Measurements from ENCODE around the gene RNASEH2B. TPM values are rescaled to one million over a fixed set of nuclear protein-coding genes. Genes with fewer than 3 reads are reported as not detected.

Gene RNASEH2B
- total and polyA plus RNA-seq, 2 of the 13 experiments (the other 11 are each of a cell fraction or from before 2014, with no cell fraction given) = 17.2 to 55.4 TPM

DNA sequence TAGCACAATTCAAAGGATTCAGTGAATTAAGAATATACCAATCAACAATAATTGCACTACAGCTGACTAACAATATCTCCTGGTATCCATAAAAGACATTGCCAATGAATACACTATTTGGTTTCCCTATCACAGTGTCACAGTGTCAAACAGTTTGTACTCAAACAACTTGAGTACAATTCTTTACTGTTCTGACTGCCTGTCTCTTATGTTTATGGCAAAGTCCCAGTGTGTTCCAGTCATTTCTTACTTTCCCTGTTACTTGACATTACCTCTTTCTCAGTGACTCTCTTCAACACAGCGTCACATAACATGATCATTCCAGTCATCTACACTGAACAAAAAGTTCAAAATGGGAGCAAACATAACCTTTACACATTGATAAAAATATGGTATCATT lies 21.2 kb upstream of the RNASEH2B start:
- no peaks in the 10 kb centered on the region; a peak in 1 of 5 replicates for H3K27me3 ChIP-seq (ENCODE audit: control insufficient read depth in 1 of 2, insufficient read depth in 2 of 2, low read length in 2 of 2)
- no peak overlapping the region for H3K9ac ChIP-seq (ENCODE audit: insufficient read depth, low read depth, low read length)
- no peaks in the 10 kb centered on the region for H3K9me3 ChIP-seq (ENCODE audit: low read length)
- no peak overlapping the region for H3K4me2 ChIP-seq (ENCODE audit: low read depth, low read length)
- DNase-seq (ENCODE audit: low spot score) (no peak), FAIRE-seq (no peak), ATAC-seq (no peak)
- ChIA-PET CTCF (ENCODE audit: low intra/inter-chr PET ratio, low total read pairs) (no interaction called here), POLR2A (no interaction called here)
- intact Hi-C loops (cut with micrococcal nuclease; ENCODE audit: unreplicated experiment) (no loop called here), in situ Hi-C loops (cut with HindIII; ENCODE audit: extremely low pct_ligation_motif_present, low pct_unique_long_range_greater_than_20kb) (no loop called here)
- H3K36me3 ChIP-seq (replicated peaks in 1 of 2; ENCODE audit: control insufficient read depth in 1 of 2, insufficient read depth in 2 of 2, low read length in 2 of 2) = no peaks in the 10 kb centered on the region
- H3K4me1 ChIP-seq (ENCODE audit: insufficient read depth, low read length) = no peaks in the 10 kb centered on the region
- H3K79me2 ChIP-seq (ENCODE audit: insufficient read depth, low read length) = no peaks in the 10 kb centered on the region
- H4K20me1 ChIP-seq (ENCODE audit: insufficient read depth, low read length) = no peaks in the 10 kb centered on the region
- TF ChIP-seq ZNF629 (CRISPR knock-in tag; conservative IDR thresholded peaks at IDR 0.05) = no peak
- TF ChIP-seq SOX13 (IDR thresholded peaks at IDR 0.05) = no peak
- TF ChIP-seq SOX13 (CRISPR knock-in tag; conservative IDR thresholded peaks at IDR 0.05 in 1 of 2, IDR thresholded peaks at IDR 0.05 in 1 of 2) = no peak
- TF ChIP-seq ZNF841 (CRISPR knock-in tag; IDR thresholded peaks at IDR 0.05; ENCODE audit: borderline replicate concordance) = no peak
- TF ChIP-seq TMF1 (CRISPR knock-in tag; IDR thresholded peaks at IDR 0.05; ENCODE audit: low read depth) = no peak
- no peak for TF ChIP-seq MAZ (IDR thresholded peaks at IDR 0.05; ENCODE audit: borderline replicate concordance, low read depth, low read length)
- TF ChIP-seq MAZ (CRISPR knock-in tag; IDR thresholded peaks at IDR 0.05; ENCODE audit: low read depth) = no peak
- TF ChIP-seq, protein P1, sequence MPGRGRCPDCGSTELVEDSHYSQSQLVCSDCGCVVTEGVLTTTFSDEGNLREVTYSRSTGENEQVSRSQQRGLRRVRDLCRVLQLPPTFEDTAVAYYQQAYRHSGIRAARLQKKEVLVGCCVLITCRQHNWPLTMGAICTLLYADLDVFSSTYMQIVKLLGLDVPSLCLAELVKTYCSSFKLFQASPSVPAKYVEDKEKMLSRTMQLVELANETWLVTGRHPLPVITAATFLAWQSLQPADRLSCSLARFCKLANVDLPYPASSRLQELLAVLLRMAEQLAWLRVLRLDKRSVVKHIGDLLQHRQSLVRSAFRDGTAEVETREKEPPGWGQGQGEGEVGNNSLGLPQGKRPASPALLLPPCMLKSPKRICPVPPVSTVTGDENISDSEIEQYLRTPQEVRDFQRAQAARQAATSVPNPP (CRISPR knock-in tag; IDR thresholded peaks at IDR 0.05) = no peak
- no peak for TF ChIP-seq TAF1 (CRISPR knock-in tag; IDR thresholded peaks at IDR 0.05)
- TF ChIP-seq, protein P2, sequence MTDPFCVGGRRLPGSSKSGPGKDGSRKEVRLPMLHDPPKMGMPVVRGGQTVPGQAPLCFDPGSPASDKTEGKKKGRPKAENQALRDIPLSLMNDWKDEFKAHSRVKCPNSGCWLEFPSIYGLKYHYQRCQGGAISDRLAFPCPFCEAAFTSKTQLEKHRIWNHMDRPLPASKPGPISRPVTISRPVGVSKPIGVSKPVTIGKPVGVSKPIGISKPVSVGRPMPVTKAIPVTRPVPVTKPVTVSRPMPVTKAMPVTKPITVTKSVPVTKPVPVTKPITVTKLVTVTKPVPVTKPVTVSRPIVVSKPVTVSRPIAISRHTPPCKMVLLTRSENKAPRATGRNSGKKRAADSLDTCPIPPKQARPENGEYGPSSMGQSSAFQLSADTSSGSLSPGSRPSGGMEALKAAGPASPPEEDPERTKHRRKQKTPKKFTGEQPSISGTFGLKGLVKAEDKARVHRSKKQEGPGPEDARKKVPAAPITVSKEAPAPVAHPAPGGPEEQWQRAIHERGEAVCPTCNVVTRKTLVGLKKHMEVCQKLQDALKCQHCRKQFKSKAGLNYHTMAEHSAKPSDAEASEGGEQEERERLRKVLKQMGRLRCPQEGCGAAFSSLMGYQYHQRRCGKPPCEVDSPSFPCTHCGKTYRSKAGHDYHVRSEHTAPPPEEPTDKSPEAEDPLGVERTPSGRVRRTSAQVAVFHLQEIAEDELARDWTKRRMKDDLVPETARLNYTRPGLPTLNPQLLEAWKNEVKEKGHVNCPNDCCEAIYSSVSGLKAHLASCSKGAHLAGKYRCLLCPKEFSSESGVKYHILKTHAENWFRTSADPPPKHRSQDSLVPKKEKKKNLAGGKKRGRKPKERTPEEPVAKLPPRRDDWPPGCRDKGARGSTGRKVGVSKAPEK (CRISPR knock-in tag; IDR thresholded peaks at IDR 0.05; ENCODE audit: borderline replicate concordance) = no peak
- no peak for TF ChIP-seq TP53 (CRISPR knock-in tag; conservative IDR thresholded peaks at IDR 0.05)
- no peak for TF ChIP-seq HNRNPL (IDR thresholded peaks at IDR 0.05; ENCODE audit: low read depth, low read length)
- TF ChIP-seq, protein P3, sequence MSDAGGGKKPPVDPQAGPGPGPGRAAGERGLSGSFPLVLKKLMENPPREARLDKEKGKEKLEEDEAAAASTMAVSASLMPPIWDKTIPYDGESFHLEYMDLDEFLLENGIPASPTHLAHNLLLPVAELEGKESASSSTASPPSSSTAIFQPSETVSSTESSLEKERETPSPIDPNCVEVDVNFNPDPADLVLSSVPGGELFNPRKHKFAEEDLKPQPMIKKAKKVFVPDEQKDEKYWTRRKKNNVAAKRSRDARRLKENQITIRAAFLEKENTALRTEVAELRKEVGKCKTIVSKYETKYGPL (CRISPR knock-in tag; IDR thresholded peaks at IDR 0.05) = no peak
- TF ChIP-seq SMC3 (IDR thresholded peaks at IDR 0.05; ENCODE audit: low read length) = no peak
- TF ChIP-seq ZNF232 (CRISPR knock-in tag; IDR thresholded peaks at IDR 0.05; ENCODE audit: borderline replicate concordance) = no peak
- no peak for TF ChIP-seq CREB1 (IDR thresholded peaks at IDR 0.05)
- no peak for TF ChIP-seq CREB1 (CRISPR knock-in tag; IDR thresholded peaks at IDR 0.05)
- H3K4me3 ChIP-seq (replicated peaks in 1 of 3; ENCODE audit: insufficient read depth in 1 of 3, low read depth in 2 of 3, low read length in 3 of 3) = no peak overlapping the region
- no peak overlapping the region for H3K27ac ChIP-seq (ENCODE audit: extremely low read length, insufficient read depth, low read length)
- no TSS peak for BruUV-seq (replicated peaks)
- WGBS (ENCODE audit: low lambda C conversion rate) = 35% methylated on average over 1 of the region's 1 CpG
- no peak overlapping the region for H2AFZ ChIP-seq (ENCODE audit: low read length)
